ENCODE results near the gene ZBTB20. TPM values are rescaled to one million over a fixed set of nuclear protein-coding genes. Genes with fewer than 3 reads are reported as not detected.
A peak's percentile ranks its signal among the peaks of the same experiment; 100 is the strongest.

ZBTB20 gene
- total and polyA plus RNA-seq, 3 experiments from 2014 or later, result 6.3 to 25.6 (median 6.5) TPM

DNA sequence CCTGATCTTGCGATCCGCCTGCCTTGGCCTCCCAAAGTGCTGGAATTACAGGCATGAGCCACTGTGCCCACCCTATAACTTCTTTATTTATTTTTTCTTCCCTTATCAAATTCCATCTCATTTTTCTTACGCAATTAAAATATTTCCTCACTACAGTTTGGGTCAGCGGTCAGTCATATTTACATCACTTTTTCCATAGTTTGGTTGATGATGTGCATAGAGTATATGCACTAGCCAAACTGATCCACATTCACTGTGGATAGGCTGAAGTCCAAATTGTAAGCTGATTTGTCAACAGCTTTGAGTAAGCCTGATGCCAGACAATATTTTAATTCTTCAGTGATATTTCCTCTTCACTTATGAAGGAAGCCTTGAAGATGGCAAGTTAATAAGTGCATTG, 596.9 kb downstream of the ZBTB20 start:
- ChIA-PET POLR2A (no interaction called here), CTCF (no interaction called here)
- Mint-ChIP-seq H3K27me3 (no peaks in the 10 kb centered on the region), H3K9me3 (no peaks in the 10 kb centered on the region), H3K27ac (no peak overlapping the region), H3K36me3 (peaks cover 0 to 4% (median under 1%) of the 10 kb centered on the region in 3 donors), H3K4me1 (no peaks in the 10 kb centered on the region), H3K4me3 (no peak overlapping the region)
- Histone ChIP-seq H3K4me1 (ENCODE audit: insufficient read depth, low read length) (no peaks in the 10 kb centered on the region), H3K4me3 (ENCODE audit: low read length) (no peak overlapping the region), H3K27me3 (ENCODE audit: insufficient read depth, low read length, poor library complexity, severe bottlenecking) (no peaks in the 10 kb centered on the region), H3K9me3 (ENCODE audit: low read length) (no peaks in the 10 kb centered on the region), H3K27ac (ENCODE audit: low read depth, low read length) (no peak overlapping the region), H3K36me3 (ENCODE audit: insufficient read depth, low read length) (no peaks in the 10 kb centered on the region)
- no peak for DNase-seq

DNA sequence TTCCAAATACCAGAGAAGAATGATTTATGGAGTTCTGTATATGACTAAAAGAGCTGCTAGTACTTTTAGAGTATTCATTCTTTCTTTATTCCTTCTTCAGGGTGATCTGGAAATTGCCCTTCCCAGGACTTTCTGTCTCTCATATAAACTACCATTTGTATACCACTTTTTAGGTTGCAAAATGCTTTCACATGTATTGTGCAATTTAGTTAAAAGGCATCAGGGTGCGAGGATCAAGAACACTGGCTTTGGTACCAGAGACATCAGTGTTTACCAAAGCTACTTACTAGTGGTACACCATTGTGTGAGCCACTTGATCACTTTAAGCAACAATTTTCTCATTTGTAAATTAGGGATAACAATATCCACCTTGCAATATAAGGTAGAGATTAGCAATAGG, 601.9 kb downstream of the ZBTB20 start:
- H3K27ac ChIP-seq (ENCODE audit: low read depth, low read length), result no peak overlapping the region
- peaks cover 0 to 3% (median 2%) of the 10 kb centered on the region in 3 donors for H3K36me3 Mint-ChIP-seq
- H3K27me3 Mint-ChIP-seq, result no peaks in the 10 kb centered on the region
- no peaks in the 10 kb centered on the region for H3K36me3 ChIP-seq (ENCODE audit: insufficient read depth, low read length)
- CTCF ChIA-PET, result no interaction called here
- no peaks in the 10 kb centered on the region for H3K9me3 Mint-ChIP-seq
- no peaks in the 10 kb centered on the region for H3K9me3 ChIP-seq (ENCODE audit: low read length)
- no peak overlapping the region for H3K4me3 ChIP-seq (ENCODE audit: low read length)
- POLR2A ChIA-PET, result no interaction called here
- no peak overlapping the region for H3K4me3 Mint-ChIP-seq
- H3K4me1 Mint-ChIP-seq, result no peaks in the 10 kb centered on the region
- no peaks in the 10 kb centered on the region for H3K27me3 ChIP-seq (ENCODE audit: insufficient read depth, low read length, poor library complexity, severe bottlenecking)
- DNase-seq, result no peak
- no peaks in the 10 kb centered on the region for H3K4me1 ChIP-seq (ENCODE audit: insufficient read depth, low read length)
- H3K27ac Mint-ChIP-seq, result no peak overlapping the region

DNA sequence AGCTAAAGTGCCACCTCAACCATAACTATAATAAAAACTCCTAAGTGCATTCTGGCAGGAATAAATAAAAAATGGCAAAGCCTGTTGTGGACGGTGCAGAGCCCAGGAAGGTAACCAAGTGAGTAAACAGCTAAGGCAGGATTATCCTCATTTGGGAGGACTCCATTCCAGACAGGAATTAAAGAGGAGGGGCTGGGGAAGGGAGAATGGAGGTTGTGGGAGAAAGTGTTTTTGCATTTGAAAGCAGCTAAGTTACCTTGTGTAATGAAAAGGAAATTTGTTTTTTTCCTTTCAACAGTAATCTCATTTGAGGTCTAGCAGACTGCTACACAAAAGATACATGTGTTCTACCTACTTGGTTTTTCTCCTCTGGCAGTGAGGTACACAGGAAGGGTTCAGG, 604.7 kb downstream of the ZBTB20 start:
- no peak overlapping the region for H3K4me3 Mint-ChIP-seq
- no peak overlapping the region for H3K4me3 ChIP-seq (ENCODE audit: low read length)
- H3K27ac ChIP-seq (ENCODE audit: low read depth, low read length), result no peak overlapping the region
- ChIA-PET CTCF (no interaction called here), POLR2A (no interaction called here)
- no peaks in the 10 kb centered on the region for H3K36me3 ChIP-seq (ENCODE audit: insufficient read depth, low read length)
- H3K9me3 ChIP-seq (ENCODE audit: low read length), result no peaks in the 10 kb centered on the region
- H3K27ac Mint-ChIP-seq, result peak overlapping the region in 1 of 8 donors; percentile 71
- no peak for DNase-seq
- H3K36me3 Mint-ChIP-seq, result peaks cover 1 to 7% (median 3%) of the 10 kb centered on the region in 3 donors
- no peaks in the 10 kb centered on the region for H3K27me3 Mint-ChIP-seq
- peaks cover 0 to 5% (median 0%) of the 10 kb centered on the region in 5 donors for H3K9me3 Mint-ChIP-seq
- H3K4me1 Mint-ChIP-seq, result no peaks in the 10 kb centered on the region
- H3K27me3 ChIP-seq (ENCODE audit: insufficient read depth, low read length, poor library complexity, severe bottlenecking), result no peaks in the 10 kb centered on the region
- H3K4me1 ChIP-seq (ENCODE audit: insufficient read depth, low read length), result no peaks in the 10 kb centered on the region

DNA sequence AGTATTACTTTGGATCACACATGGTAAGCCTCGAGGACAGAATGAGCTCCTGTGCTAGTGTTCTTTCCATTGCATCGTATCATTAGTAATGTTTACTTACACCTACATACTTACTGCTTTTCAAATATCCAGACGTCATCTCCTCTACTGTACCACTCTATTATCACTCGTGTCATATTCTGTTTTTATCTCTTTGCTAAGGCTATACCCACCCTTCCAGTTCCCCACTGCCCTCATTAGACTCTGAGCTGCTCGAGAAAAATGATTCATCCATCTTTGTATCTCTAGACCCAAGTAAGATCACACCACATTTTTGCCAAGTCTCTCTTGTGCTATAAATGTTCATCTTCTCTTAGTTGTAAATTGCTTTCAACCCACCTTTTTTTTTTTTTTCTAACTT, 607.6 kb downstream of the ZBTB20 start:
- Histone ChIP-seq H3K27ac (ENCODE audit: low read depth, low read length) (no peak overlapping the region), H3K9me3 (ENCODE audit: low read length) (no peaks in the 10 kb centered on the region), H3K4me1 (ENCODE audit: insufficient read depth, low read length) (no peaks in the 10 kb centered on the region), H3K4me3 (ENCODE audit: low read length) (no peak overlapping the region), H3K36me3 (ENCODE audit: insufficient read depth, low read length) (no peaks in the 10 kb centered on the region), H3K27me3 (ENCODE audit: insufficient read depth, low read length, poor library complexity, severe bottlenecking) (no peaks in the 10 kb centered on the region)
- DNase-seq, result no peak
- H3K4me1 Mint-ChIP-seq, result peaks cover 10 to 15% (median 14%) of the 10 kb centered on the region in 3 donors
- CTCF ChIA-PET, result no interaction called here
- no peak overlapping the region for H3K27ac Mint-ChIP-seq
- H3K36me3 Mint-ChIP-seq, result peaks cover 4 to 27% (median 6%) of the 10 kb centered on the region in 3 donors
- H3K4me3 Mint-ChIP-seq, result no peak overlapping the region
- H3K9me3 Mint-ChIP-seq, result peaks cover 0 to 7% (median 2%) of the 10 kb centered on the region in 5 donors
- no peaks in the 10 kb centered on the region for H3K27me3 Mint-ChIP-seq
- POLR2A ChIA-PET, result no interaction called here

DNA sequence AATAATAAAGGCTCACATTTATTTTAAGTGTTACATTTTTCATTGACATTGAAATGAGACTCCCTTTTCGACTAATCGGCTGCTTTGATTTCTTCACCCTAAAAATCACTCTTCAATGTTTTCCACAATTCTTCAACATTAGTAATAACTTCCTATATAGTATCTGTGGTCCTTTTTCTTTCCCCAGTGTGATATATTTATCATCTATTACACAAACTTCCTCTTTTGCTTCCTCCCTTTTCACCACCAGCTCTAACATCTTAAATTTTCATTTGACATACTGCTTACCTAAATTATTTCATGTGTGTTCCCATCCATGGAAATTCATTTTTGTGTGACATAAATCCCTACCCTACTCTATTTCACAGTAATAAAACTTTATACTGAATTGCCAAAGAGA, 608.9 kb downstream of the ZBTB20 start:
- Mint-ChIP-seq H3K36me3 (peaks cover 6 to 39% (median 11%) of the 10 kb centered on the region in 3 donors), H3K4me1 (peaks cover 22 to 29% (median 23%) of the 10 kb centered on the region in 3 donors), H3K4me3 (no peak overlapping the region), H3K9me3 (peaks cover 2 to 15% (median 5%) of the 10 kb centered on the region in 5 donors), H3K27me3 (no peaks in the 10 kb centered on the region), H3K27ac (no peak overlapping the region)
- no peaks in the 10 kb centered on the region for H3K27me3 ChIP-seq (ENCODE audit: insufficient read depth, low read length, poor library complexity, severe bottlenecking)
- ChIA-PET CTCF (no interaction called here), POLR2A (no interaction called here)
- H3K27ac ChIP-seq (ENCODE audit: low read depth, low read length), result no peak overlapping the region
- no peaks in the 10 kb centered on the region for H3K4me1 ChIP-seq (ENCODE audit: insufficient read depth, low read length)
- no peaks in the 10 kb centered on the region for H3K36me3 ChIP-seq (ENCODE audit: insufficient read depth, low read length)
- DNase-seq, result no peak
- no peaks in the 10 kb centered on the region for H3K9me3 ChIP-seq (ENCODE audit: low read length)
- no peak overlapping the region for H3K4me3 ChIP-seq (ENCODE audit: low read length)

DNA sequence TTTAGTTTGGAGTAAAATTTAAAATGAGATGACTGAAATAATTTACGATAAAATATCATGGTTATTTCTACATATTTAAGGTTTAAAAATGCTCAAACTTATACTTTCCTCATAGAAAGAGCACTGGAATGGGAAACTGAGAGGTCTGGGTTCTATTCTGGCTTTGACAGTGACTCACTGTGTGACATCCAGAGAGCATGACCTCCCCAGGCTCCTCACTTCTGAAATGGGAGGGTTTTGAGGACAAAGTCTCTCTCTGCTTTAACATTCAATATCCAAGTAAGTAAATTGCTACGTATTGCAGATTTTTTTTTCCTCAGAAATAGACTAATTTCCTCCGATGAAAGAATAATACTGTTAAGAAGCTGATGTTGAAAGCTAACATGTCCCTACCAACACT, 618.6 kb downstream of the ZBTB20 start:
- H3K27ac ChIP-seq (ENCODE audit: low read depth, low read length), result no peak overlapping the region
- Mint-ChIP-seq H3K27me3 (no peaks in the 10 kb centered on the region), H3K4me1 (peaks cover 14 to 19% (median 14%) of the 10 kb centered on the region in 3 donors), H3K9me3 (peaks cover 0 to 4% (median 3%) of the 10 kb centered on the region in 5 donors), H3K36me3 (peaks cover 12 to 19% (median 17%) of the 10 kb centered on the region in 3 donors), H3K27ac (no peak overlapping the region), H3K4me3 (no peak overlapping the region)
- no peaks in the 10 kb centered on the region for H3K36me3 ChIP-seq (ENCODE audit: insufficient read depth, low read length)
- no peaks in the 10 kb centered on the region for H3K27me3 ChIP-seq (ENCODE audit: insufficient read depth, low read length, poor library complexity, severe bottlenecking)
- ChIA-PET CTCF (no interaction called here), POLR2A (interaction anchor here (0.5 kb wide), 1 partner anchor 618 kb away, joined by 3 read pairs; the partner anchor contains the start of gene ZBTB20)
- no peak overlapping the region for H3K4me3 ChIP-seq (ENCODE audit: low read length)
- H3K9me3 ChIP-seq (ENCODE audit: low read length), result no peaks in the 10 kb centered on the region
- H3K4me1 ChIP-seq (ENCODE audit: insufficient read depth, low read length), result no peaks in the 10 kb centered on the region
- no peak for DNase-seq

DNA sequence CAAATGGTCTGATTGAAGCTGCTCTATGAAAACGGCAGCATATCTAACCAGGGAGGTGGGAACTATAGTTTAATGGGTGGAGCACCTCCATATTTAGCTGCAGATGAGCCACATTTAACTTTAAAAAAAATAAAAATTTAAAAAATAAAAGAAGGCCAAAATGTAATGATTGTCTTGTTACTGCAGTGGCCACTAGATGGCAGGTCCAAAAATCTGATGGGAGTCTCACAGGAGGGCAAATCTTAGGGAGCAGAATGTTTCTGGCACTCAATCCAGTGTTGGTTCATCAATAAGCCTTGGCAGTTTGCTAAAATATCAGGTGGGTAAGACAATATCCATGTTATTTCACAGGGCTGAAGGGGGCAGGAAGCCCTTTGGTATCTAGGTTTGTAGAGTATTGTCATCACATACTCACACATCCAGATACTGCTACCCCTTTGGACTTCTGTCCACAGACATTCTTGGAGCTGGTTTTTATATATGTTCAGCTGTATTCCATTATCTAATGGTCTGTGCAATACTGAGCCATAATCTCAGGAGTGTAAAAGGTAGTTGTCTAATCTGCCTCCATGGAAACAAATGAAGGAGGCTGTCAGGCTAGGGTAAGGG, 619.9 kb downstream of the ZBTB20 start:
- H3K9me3 ChIP-seq (ENCODE audit: low read length), result no peaks in the 10 kb centered on the region
- H3K27me3 ChIP-seq (ENCODE audit: insufficient read depth, low read length, poor library complexity, severe bottlenecking), result no peaks in the 10 kb centered on the region
- no peaks in the 10 kb centered on the region for H3K36me3 ChIP-seq (ENCODE audit: insufficient read depth, low read length)
- peaks cover under 1 to 5% (median 4%) of the 10 kb centered on the region in 3 donors for H3K4me1 Mint-ChIP-seq
- no peak overlapping the region for H3K4me3 ChIP-seq (ENCODE audit: low read length)
- peaks cover 5 to 8% (median 7%) of the 10 kb centered on the region in 3 donors for H3K36me3 Mint-ChIP-seq
- no peak overlapping the region for H3K4me3 Mint-ChIP-seq
- H3K4me1 ChIP-seq (ENCODE audit: insufficient read depth, low read length), result no peaks in the 10 kb centered on the region
- ChIA-PET POLR2A (no interaction called here), CTCF (interaction anchor here (1.1 kb wide), 1 partner anchor 372 kb away, joined by 3 read pairs; no protein-coding TSS in a partner anchor)
- H3K27ac Mint-ChIP-seq, result no peak overlapping the region
- H3K9me3 Mint-ChIP-seq, result peaks cover 0 to 1% (median 0%) of the 10 kb centered on the region in 5 donors
- no peak for DNase-seq
- H3K27me3 Mint-ChIP-seq, result no peaks in the 10 kb centered on the region
- H3K27ac ChIP-seq (ENCODE audit: low read depth, low read length), result no peak overlapping the region

DNA sequence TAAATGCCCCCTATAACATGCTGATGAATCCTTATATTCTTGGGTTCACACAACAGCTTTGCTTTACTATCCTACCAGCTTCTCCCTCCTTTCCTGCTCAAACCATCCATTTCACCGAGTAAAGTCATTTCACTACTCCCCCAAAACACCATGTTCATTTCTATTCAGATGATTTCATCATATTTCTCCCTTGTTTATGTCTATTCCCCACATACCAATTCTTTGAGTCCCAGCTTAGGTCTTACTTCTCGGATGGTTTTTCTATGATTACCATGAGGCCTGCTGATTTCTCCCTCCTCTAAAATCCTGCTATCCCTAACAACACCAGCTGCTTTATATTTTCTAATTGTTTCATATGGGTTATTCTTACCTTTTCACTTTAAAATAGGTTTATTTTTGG, 621.8 kb downstream of the ZBTB20 start:
- no peak overlapping the region for H3K27ac Mint-ChIP-seq
- DNase-seq, result no peak
- Histone ChIP-seq H3K27ac (ENCODE audit: low read depth, low read length) (no peak overlapping the region), H3K36me3 (ENCODE audit: insufficient read depth, low read length) (no peaks in the 10 kb centered on the region), H3K9me3 (ENCODE audit: low read length) (no peaks in the 10 kb centered on the region), H3K27me3 (ENCODE audit: insufficient read depth, low read length, poor library complexity, severe bottlenecking) (no peaks in the 10 kb centered on the region), H3K4me1 (ENCODE audit: insufficient read depth, low read length) (no peaks in the 10 kb centered on the region), H3K4me3 (ENCODE audit: low read length) (no peak overlapping the region)
- ChIA-PET POLR2A (no interaction called here), CTCF (no interaction called here)
- no peaks in the 10 kb centered on the region for H3K9me3 Mint-ChIP-seq
- peaks cover 0 to 2% (median 0%) of the 10 kb centered on the region in 3 donors for H3K36me3 Mint-ChIP-seq
- H3K4me3 Mint-ChIP-seq, result no peak overlapping the region
- no peaks in the 10 kb centered on the region for H3K4me1 Mint-ChIP-seq
- H3K27me3 Mint-ChIP-seq, result no peaks in the 10 kb centered on the region
